GM18951 (cell line): ENCODE results near the gene STK32A.

ENCODE experiments used
- POLR2A ChIP-seq: IDR thresholded peaks from 4 replicates; pipeline ENCODE4 v1.6.1; 2011; ENCODE audit warnings: mild to moderate bottlenecking; ENCODE audit not compliant: insufficient read length, insufficient read depth; ENCODE audit errors: extremely low read depth
- in situ Hi-C: fragments of 300-500 bp; cut with MboI; formaldehyde crosslinking; loops from one replicate; pipeline ENCODE4 v1.12.0; 2022; ENCODE audit warnings: low sequenced_read_pairs, mixed read lengths, inconsistent platforms; ENCODE audit not compliant: unreplicated experiment

The STK32A gene

GRCh38 chr5:147234825-147235635 is at the start of gene STK32A:
Gene STK32A, plus strand, starts transcription at chr5:147235026. Its CDS starts 4,609 bp downstream, at chr5:147239635.
- in situ Hi-C loops, result no loop called here

GRCh38 chr5:147187099-147187540 is 47.7 kb upstream of the STK32A start:
- no peak for TF ChIP-seq POLR2A

More at GRCh38 chr5:147234825-147235635, at the start of gene STK32A:
- TF ChIP-seq POLR2A, result no peak

GRCh38 chr5:147188200-147189108 is 46.4 kb upstream of the STK32A start:
- no peak for TF ChIP-seq POLR2A
- in situ Hi-C loops, result loop anchor here (25.0 kb wide), 1 partner anchor 651 kb away; no protein-coding TSS in a partner anchor

More at GRCh38 chr5:147187099-147187540, 47.7 kb upstream of the STK32A start:
- in situ Hi-C loops, result loop anchor here (25.0 kb wide), 1 partner anchor 650 kb away; no protein-coding TSS in a partner anchor

- in situ Hi-C loops, result loop anchor here (25.0 kb wide), 1 partner anchor 652 kb away; no protein-coding TSS in a partner anchor
- no peak for TF ChIP-seq POLR2A
These were observed 45.8 kb upstream of the STK32A start for GRCh38 chr5:147189109-147189424.

GRCh38 chr5:147190331-147190730 is 44.5 kb upstream of the STK32A start:
- in situ Hi-C loops, result loop anchor here (25.0 kb wide), 1 partner anchor 653 kb away; no protein-coding TSS in a partner anchor
- TF ChIP-seq POLR2A, result no peak

GRCh38 chr5:147193123-147193522 is 41.7 kb upstream of the STK32A start:
- no peak for TF ChIP-seq POLR2A
- in situ Hi-C loops, result loop anchor here (25.0 kb wide), 1 partner anchor 656 kb away; no protein-coding TSS in a partner anchor

- TF ChIP-seq POLR2A, result no peak
- in situ Hi-C loops, result no loop called here
These were observed 34.8 kb upstream of the STK32A start for GRCh38 chr5:147200004-147200403.

- no peak for TF ChIP-seq POLR2A
- in situ Hi-C loops, result no loop called here
These were observed 31.6 kb upstream of the STK32A start for GRCh38 chr5:147203213-147203612.

- TF ChIP-seq POLR2A, result no peak
- in situ Hi-C loops, result no loop called here
These were observed 30.2 kb upstream of the STK32A start for GRCh38 chr5:147204576-147204975.

- TF ChIP-seq POLR2A, result no peak
- in situ Hi-C loops, result no loop called here
These were observed 26.7 kb upstream of the STK32A start for GRCh38 chr5:147208134-147208533.

GRCh38 chr5:147216552-147217154 is 18.2 kb upstream of the STK32A start:
- in situ Hi-C loops, result no loop called here
- TF ChIP-seq POLR2A, result no peak

- in situ Hi-C loops, result no loop called here
- no peak for TF ChIP-seq POLR2A
These were observed 11.5 kb upstream of the STK32A start for GRCh38 chr5:147223343-147223742.
